ENCODE data around the gene SF3B1. TPM values are rescaled to one million over a fixed set of nuclear protein-coding genes. Genes with fewer than 3 reads are reported as not detected.
"Not testable (repeated sequence)": the region's sequence is repeated elsewhere in the genome, so short reads cannot be mapped to it uniquely, and the experiment has no call there.

The SF3B1 gene
- total RNA-seq (2021): 127 and 156 TPM in 2 replicates
- Bru-seq, nascent RNA: percentile 94 among the genes with signal in this experiment
- BruChase-seq, experiment 1, labeled RNA remaining after a 2-hour chase: percentile 95 among the genes with signal in this experiment
- BruChase-seq, experiment 2, labeled RNA remaining after a 6-hour chase: percentile 98 among the genes with signal in this experiment
- long read RNA-seq, full-length matches to known transcripts: 224 of 250 reads
- long read RNA-seq, partial matches to known transcripts: 12 of 250 reads
- long read RNA-seq, other reads (novel, unspliced or antisense): 14 of 250 reads

DNA sequence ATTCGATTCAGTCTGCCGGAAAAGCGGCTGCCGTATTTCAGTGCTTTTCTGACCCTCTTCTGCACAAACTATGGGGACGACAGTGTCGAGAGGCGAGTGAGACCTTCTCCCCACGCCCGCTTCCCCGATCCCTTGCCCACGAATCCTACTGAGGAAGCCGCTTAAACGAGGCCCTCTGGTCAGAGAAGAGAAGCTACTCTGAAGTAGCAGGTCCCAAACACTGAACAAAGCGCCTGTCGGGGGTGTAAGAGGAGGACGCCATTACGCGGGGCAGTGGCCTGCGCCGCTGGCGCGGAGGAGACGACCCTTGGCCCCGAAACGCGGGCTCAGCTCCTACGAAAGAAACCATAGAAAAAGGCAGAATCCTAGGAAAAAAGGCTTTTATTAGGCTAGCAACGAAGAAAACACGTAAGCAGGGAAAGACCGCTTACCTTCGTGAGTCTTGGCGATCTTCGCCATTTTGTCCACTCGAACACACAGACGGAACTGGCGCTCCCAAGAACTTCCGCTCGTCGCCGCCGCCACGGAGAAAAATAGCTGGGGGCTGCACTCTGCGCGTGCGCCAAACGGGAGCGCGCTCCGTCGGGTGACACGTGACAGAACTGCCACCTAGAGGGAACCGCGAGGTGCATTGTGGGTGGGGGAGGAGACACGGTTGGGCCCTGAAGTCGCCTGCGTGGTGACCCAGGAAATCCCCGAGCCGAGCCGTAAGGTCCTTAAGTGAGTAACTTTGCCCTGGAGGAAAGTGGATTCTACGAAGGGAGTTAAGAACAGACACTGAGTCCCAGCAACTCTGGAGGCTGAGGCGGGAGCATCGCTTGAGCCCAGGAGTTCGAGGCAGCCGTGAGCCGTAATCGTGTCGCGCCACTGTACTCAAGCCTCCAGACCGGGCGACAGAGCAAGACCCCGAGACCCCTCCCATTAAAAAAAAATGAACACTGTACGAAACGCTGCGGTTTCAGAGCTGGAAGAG is at the start of gene SF3B1:
Gene SF3B1 (minus strand): TSS at position 488 of the 973 bp plus-strand sequence. CDS start 29 bp downstream, at position 459.
- peaks cover 8% of the 10 kb centered on the region for H3F3A ChIP-seq (ENCODE audit: insufficient read depth, low read depth)
- H3K4me3 ChIP-seq: peak within 1 kb of the TSS; percentile 77
- CTCF ChIA-PET: no interaction called here
- H3K79me2 ChIP-seq (ENCODE audit: low read depth): peaks cover 50% of the 10 kb centered on the region
- intact Hi-C loops (cut with micrococcal nuclease; ENCODE audit: unreplicated experiment): loop anchor here (1.0 to 5.0 kb wide), 3 partner anchors 18 to 272 kb away; partner anchors contain the start of genes COQ10B, HSPE1 and MARS2
- DNase-seq: peak; percentile 93 to 97
- peaks cover 5% of the 10 kb centered on the region; the same call in 1 of the 2 replicates for H3K36me3 ChIP-seq (ENCODE audit: low read depth)
- TF ChIP-seq CTCF (conservative IDR thresholded peaks at IDR 0.05): no peak
- TF ChIP-seq EZH2 (IDR thresholded peaks at IDR 0.05; ENCODE audit: low read depth): no peak
- peaks cover 42% of the 10 kb centered on the region for H4K20me1 ChIP-seq (ENCODE audit: insufficient read depth)
- TSS peak; percentile 58 for BruUV-seq (replicated peaks)
- no peaks in the 10 kb centered on the region for H3K9me3 ChIP-seq (ENCODE audit: insufficient read depth, low read depth)
- H3K27ac ChIP-seq: peak within 1 kb of the TSS; percentile 80
- POLR2A ChIA-PET (ENCODE audit: unreplicated experiment): interaction anchor here (0.5 to 1.2 kb wide), 7 partner anchors 18 to 1262 kb away, joined by 3 to 7 read pairs (median 5); no protein-coding TSS in a partner anchor
- no peaks in the 10 kb centered on the region for H3K9me2 ChIP-seq (ENCODE audit: insufficient read depth)
- H3K27me3 ChIP-seq (ENCODE audit: insufficient read depth, low read depth): no peaks in the 10 kb centered on the region
- peak within 1 kb of the TSS; percentile 96 for H3K4me2 ChIP-seq
- H2AFZ ChIP-seq: peak within 1 kb of the TSS; percentile 92
- H3K4me1 ChIP-seq (replicated peaks; ENCODE audit: insufficient read depth): peaks cover 24% of the 10 kb centered on the region

GRCh38 chr2:197484248-197484647 is 49.4 kb upstream of the SF3B1 start:
- H2AFZ ChIP-seq; H3K9me2 ChIP-seq (ENCODE audit: insufficient read depth); BruUV-seq (replicated peaks); CTCF ChIA-PET; H3K27ac ChIP-seq; DNase-seq; H3K4me2 ChIP-seq; H3K27me3 ChIP-seq (ENCODE audit: insufficient read depth, low read depth); intact Hi-C loops (cut with micrococcal nuclease; ENCODE audit: unreplicated experiment); H3K4me1 ChIP-seq (replicated peaks; ENCODE audit: insufficient read depth); H3K4me3 ChIP-seq; H3K79me2 ChIP-seq (ENCODE audit: low read depth): not testable (repeated sequence)
- Histone ChIP-seq H3F3A (ENCODE audit: insufficient read depth, low read depth) (peaks cover 57% of the 10 kb centered on the region), H3K36me3 (ENCODE audit: low read depth) (peaks cover 23% of the 10 kb centered on the region), H3K9me3 (ENCODE audit: insufficient read depth, low read depth) (peaks cover 10% of the 10 kb centered on the region; the same call in 1 of the 2 replicates), H4K20me1 (ENCODE audit: insufficient read depth) (peaks cover 30% of the 10 kb centered on the region)
- POLR2A ChIA-PET (ENCODE audit: unreplicated experiment): interaction anchor here (0.6 to 0.7 kb wide), 2 partner anchors 49 to 115 kb away, joined by 3 to 8 read pairs; no protein-coding TSS in a partner anchor

DNA sequence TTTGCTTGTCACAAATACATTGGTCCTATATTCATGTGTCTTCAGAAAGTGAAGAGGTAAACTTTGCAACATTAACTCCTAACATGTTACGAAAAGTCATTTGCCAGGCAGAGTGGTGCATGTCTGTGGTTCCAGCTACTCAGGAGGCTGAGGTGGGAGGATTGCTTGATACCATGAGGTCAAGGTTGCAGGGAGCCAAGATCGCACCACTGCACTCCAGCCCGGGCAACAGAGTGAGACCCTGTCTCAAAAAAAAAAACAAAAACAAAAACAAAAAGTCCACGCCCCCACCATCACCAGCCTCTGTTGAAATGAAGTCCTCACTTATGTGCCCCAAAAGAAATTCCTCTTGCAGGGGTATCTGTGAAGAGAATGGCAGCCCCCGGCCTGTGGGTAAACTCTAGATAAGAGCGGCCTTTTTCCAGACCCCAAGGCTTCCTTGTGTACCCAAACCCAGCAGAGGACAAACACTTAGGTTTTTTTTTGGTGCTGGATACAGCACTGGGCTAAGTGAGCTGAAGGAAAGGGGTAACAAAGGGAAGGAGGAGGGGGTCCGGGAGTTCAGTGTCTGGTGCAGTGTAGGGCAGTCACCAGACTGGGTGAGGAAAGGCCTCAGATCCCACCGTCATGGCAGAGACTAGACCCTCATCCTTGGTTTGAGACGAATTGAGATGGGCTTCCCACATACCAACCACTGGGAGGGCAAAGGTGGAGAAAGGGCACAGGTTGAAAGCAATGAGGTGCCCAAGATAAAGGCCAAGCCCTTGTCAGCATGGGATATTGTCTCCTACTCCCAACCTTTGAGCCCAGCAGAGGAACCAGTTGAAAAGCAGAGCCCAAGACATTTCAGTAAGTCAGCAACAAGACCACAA is 45.6 kb upstream of the SF3B1 start:
- ChIA-PET CTCF (no interaction called here), POLR2A (ENCODE audit: unreplicated experiment) (interaction anchor here (0.6 kb wide), 1 partner anchor 27 kb away, joined by 4 read pairs; no protein-coding TSS in a partner anchor)
- intact Hi-C loops (cut with micrococcal nuclease; ENCODE audit: unreplicated experiment): no loop called here
- no peak overlapping the region for H3K4me2 ChIP-seq
- H2AFZ ChIP-seq: no peak overlapping the region
- peaks cover 8% of the 10 kb centered on the region; the same call in 1 of the 2 replicates for H3K36me3 ChIP-seq (ENCODE audit: low read depth)
- DNase-seq: no peak
- no peaks in the 10 kb centered on the region for H4K20me1 ChIP-seq (ENCODE audit: insufficient read depth)
- H3F3A ChIP-seq (ENCODE audit: insufficient read depth, low read depth): peaks cover 20% of the 10 kb centered on the region
- H3K79me2 ChIP-seq (ENCODE audit: low read depth): no peaks in the 10 kb centered on the region
- H3K27ac ChIP-seq: no peak overlapping the region
- H3K4me3 ChIP-seq: no peak overlapping the region
- no peak for TF ChIP-seq CTCF (conservative IDR thresholded peaks at IDR 0.05)
- no peak for TF ChIP-seq EZH2 (IDR thresholded peaks at IDR 0.05; ENCODE audit: low read depth)
- peaks cover 10% of the 10 kb centered on the region; the same call in 1 of the 2 replicates for H3K9me3 ChIP-seq (ENCODE audit: insufficient read depth, low read depth)
- H3K9me2 ChIP-seq (ENCODE audit: insufficient read depth): no peaks in the 10 kb centered on the region
- no peaks in the 10 kb centered on the region for H3K4me1 ChIP-seq (replicated peaks; ENCODE audit: insufficient read depth)
- BruUV-seq (replicated peaks): no TSS peak
- no peaks in the 10 kb centered on the region for H3K27me3 ChIP-seq (ENCODE audit: insufficient read depth, low read depth)
